Neural progenitor cell (in vitro differentiated cells): Measurements from ENCODE around the gene FCMR. TPM values are rescaled to one million over a fixed set of nuclear protein-coding genes. Genes with fewer than 3 reads are reported as not detected.

Experiments
- DNase-seq: peaks from one replicate; pipeline ENCODE4 v3.0.0-alpha.2; 2016; ENCODE audit warnings: low spot score
- H2AFZ ChIP-seq: fragments of 200-600 bp; sonication (generic); replicated peaks from 2 replicates; pipeline ENCODE4 v1.6.1; 2016; ENCODE audit warnings: antibody characterized with exemption
- H3F3A ChIP-seq: fragments of 200-600 bp; sonication (generic); 2 replicates; pipeline ENCODE4 v1.6.1; 2016; ENCODE audit warnings: antibody characterized with exemption, low read depth
- H3K27ac ChIP-seq: fragments of 200-600 bp; sonication (generic); 2 replicates; pipeline ENCODE4 v1.5.1; 2016; ENCODE audit warnings: mild to moderate bottlenecking
- H3K27me3 ChIP-seq: fragments of 200-600 bp; sonication (generic); 2 replicates; pipeline ENCODE4 v1.6.1; 2016; ENCODE audit warnings: mild to moderate bottlenecking, moderate library complexity
- H3K36me3 ChIP-seq: fragments of 200-600 bp; sonication (generic); 2 replicates; pipeline ENCODE4 v1.5.1; 2016
- H3K4me1 ChIP-seq: fragments of 200-600 bp; sonication (generic); 2 replicates; pipeline ENCODE4 v1.6.1; 2016; ENCODE audit warnings: mixed run types
- H3K4me2 ChIP-seq: fragments of 200-600 bp; sonication (generic); 2 replicates; pipeline ENCODE4 v1.6.1; 2016
- H3K4me3 ChIP-seq: fragments of 200-600 bp; sonication (generic); 2 replicates; pipeline ENCODE4 v1.5.1; 2016
- H3K79me2 ChIP-seq: fragments of 200-600 bp; sonication (generic); 2 replicates; pipeline ENCODE4 v1.6.1; 2016; ENCODE audit warnings: low read depth
- H3K9ac ChIP-seq: fragments of 200-600 bp; sonication (generic); 2 replicates; pipeline ENCODE4 v1.6.1; 2016
- H3K9me3 ChIP-seq: fragments of 200-600 bp; sonication (generic); 2 replicates; pipeline ENCODE4 v1.5.1; 2016; ENCODE audit warnings: low read depth
- H4K20me1 ChIP-seq: fragments of 200-600 bp; sonication (generic); 2 replicates; pipeline ENCODE4 v1.6.1; 2016; ENCODE audit warnings: low read depth
- H3K27ac Mint-ChIP-seq: 3 replicates; pipeline ENCODE4 v1.8.0; 2021; ENCODE audit warnings: mixed read lengths
- H3K27me3 Mint-ChIP-seq: 2 replicates; pipeline ENCODE4 v1.8.0; 2022; ENCODE audit warnings: low read depth, mild to moderate bottlenecking, inconsistent platforms, moderate library complexity, mixed read lengths; ENCODE audit not compliant: insufficient read depth
- H3K36me3 Mint-ChIP-seq: 3 replicates; pipeline ENCODE4 v1.8.0; 2021; ENCODE audit warnings: mixed read lengths
- H3K4me1 Mint-ChIP-seq: 3 replicates; pipeline ENCODE4 v1.8.0; 2021; ENCODE audit warnings: mixed read lengths
- H3K4me3 Mint-ChIP-seq: 3 replicates; pipeline ENCODE4 v1.8.0; 2021; ENCODE audit warnings: mild to moderate bottlenecking, moderate library complexity, mixed read lengths
- H3K9me3 Mint-ChIP-seq: 3 replicates; pipeline ENCODE4 v1.8.0; 2020; ENCODE audit warnings: mixed read lengths
- CTCF ChIP-seq: fragments of 200-600 bp; sonication (generic); IDR thresholded peaks from 2 replicates; pipeline ENCODE4 v1.5.1; 2017; ENCODE audit warnings: antibody characterized with exemption, mild to moderate bottlenecking
- EZH2 ChIP-seq: fragments of 200-600 bp; sonication (generic); IDR thresholded peaks from 2 replicates; pipeline ENCODE4 v1.6.1; 2017; ENCODE audit warnings: antibody characterized with exemption, mild to moderate bottlenecking, moderate library complexity
- EZH2phosphoT487 ChIP-seq: fragments of 200-600 bp; sonication (generic); IDR thresholded peaks from 2 replicates; pipeline ENCODE4 v1.6.1; 2017; ENCODE audit warnings: antibody characterized with exemption
- total RNA-seq: library from RNA; depleted of rRNA; stranded (reverse); fragments of >200 nt; gene quantifications from 2 replicates; pipeline ENCODE4 v1.2.3, GENCODE V29; 2015; ENCODE audit warnings: low replicate concordance

The FCMR gene
- total RNA-seq, 1 donor from 2014 or later: not detected

GRCh38 chr1:206912445-206913095 is 9.2 kb downstream of the FCMR start:
- H4K20me1 ChIP-seq: peaks cover 3% of the 10 kb centered on the region
- peaks cover 56% of the 10 kb centered on the region for H3K27me3 ChIP-seq
- H3F3A ChIP-seq: peaks cover 10% of the 10 kb centered on the region
- H3K4me3 ChIP-seq: no peak overlapping the region
- no peaks in the 10 kb centered on the region for H3K9me3 ChIP-seq
- H3K4me1 Mint-ChIP-seq: peaks cover 3% of the 10 kb centered on the region
- H3K27me3 Mint-ChIP-seq: peaks cover 40% of the 10 kb centered on the region
- no peak overlapping the region for H3K4me2 ChIP-seq
- no peak overlapping the region for H3K27ac ChIP-seq
- H2AFZ ChIP-seq: no peak overlapping the region
- no peaks in the 10 kb centered on the region for H3K79me2 ChIP-seq
- H3K4me1 ChIP-seq: peaks cover 4% of the 10 kb centered on the region
- no peak overlapping the region for H3K27ac Mint-ChIP-seq
- no peaks in the 10 kb centered on the region for H3K9me3 Mint-ChIP-seq
- H3K9ac ChIP-seq: no peak overlapping the region
- peak; percentile 82 for DNase-seq
- H3K4me3 Mint-ChIP-seq: no peak overlapping the region
- H3K36me3 Mint-ChIP-seq: no peaks in the 10 kb centered on the region
- H3K36me3 ChIP-seq: no peaks in the 10 kb centered on the region
- peak; percentile 80 for TF ChIP-seq CTCF
- no peak for TF ChIP-seq EZH2

GRCh38 chr1:206911064-206911663 is 10.6 kb downstream of the FCMR start:
- H3K4me3 ChIP-seq: no peak overlapping the region
- peaks cover 10% of the 10 kb centered on the region for H3F3A ChIP-seq
- Mint-ChIP-seq H3K27me3 (peaks cover 40% of the 10 kb centered on the region), H3K36me3 (no peaks in the 10 kb centered on the region), H3K4me3 (no peak overlapping the region), H3K4me1 (peaks cover 3% of the 10 kb centered on the region), H3K27ac (no peak overlapping the region), H3K9me3 (no peaks in the 10 kb centered on the region)
- H3K9ac ChIP-seq: no peak overlapping the region
- H3K4me1 ChIP-seq: peaks cover 4% of the 10 kb centered on the region
- no peaks in the 10 kb centered on the region for H3K9me3 ChIP-seq
- peaks cover 3% of the 10 kb centered on the region for H4K20me1 ChIP-seq
- H3K36me3 ChIP-seq: no peaks in the 10 kb centered on the region
- no peak overlapping the region for H3K4me2 ChIP-seq
- H2AFZ ChIP-seq: no peak overlapping the region
- no peaks in the 10 kb centered on the region for H3K79me2 ChIP-seq
- peak; percentile 61 for DNase-seq
- H3K27ac ChIP-seq: no peak overlapping the region
- no peak for TF ChIP-seq EZH2
- peak; percentile 82 for TF ChIP-seq CTCF
- H3K27me3 ChIP-seq: peaks cover 62% of the 10 kb centered on the region

GRCh38 chr1:206909883-206910318 is 11.8 kb downstream of the FCMR start:
- peak overlapping the region; percentile 95 for H3K4me2 ChIP-seq
- H3K27ac ChIP-seq: no peak overlapping the region
- Mint-ChIP-seq H3K4me3 (peak overlapping the region; percentile 69), H3K9me3 (no peaks in the 10 kb centered on the region), H3K4me1 (peaks cover 3% of the 10 kb centered on the region), H3K27me3 (peaks cover 36% of the 10 kb centered on the region), H3K36me3 (no peaks in the 10 kb centered on the region), H3K27ac (no peak overlapping the region)
- H3K79me2 ChIP-seq: no peaks in the 10 kb centered on the region
- H3K4me3 ChIP-seq: peak overlapping the region; percentile 59
- H3F3A ChIP-seq: peaks cover 10% of the 10 kb centered on the region
- H3K4me1 ChIP-seq: peaks cover 4% of the 10 kb centered on the region
- peaks cover 3% of the 10 kb centered on the region for H4K20me1 ChIP-seq
- peak overlapping the region; percentile 96 for H2AFZ ChIP-seq
- no peak overlapping the region for H3K9ac ChIP-seq
- TF ChIP-seq EZH2: no peak
- TF ChIP-seq EZH2phosphoT487: peak; percentile 63
- DNase-seq: peak; percentile 14
- no peaks in the 10 kb centered on the region for H3K36me3 ChIP-seq
- H3K9me3 ChIP-seq: no peaks in the 10 kb centered on the region
- H3K27me3 ChIP-seq: peaks cover 65% of the 10 kb centered on the region
